OCI-LY3 (cell line): ENCODE data around the gene CRABP1.

Experiments used
- H2AFZ ChIP-seq: fragments of 200-600, 300-600 bp; shearing (Covaris generic); 2 replicates; pipeline ENCODE4 v1.6.0; 2014; ENCODE audit warnings: antibody characterized with exemption, low read depth, low read length
- H3K27ac ChIP-seq: fragments of 200-600, 300-600 bp; sonication (generic); 2 replicates; pipeline ENCODE4 v1.5.1; 2014; ENCODE audit warnings: mild to moderate bottlenecking, low read length, moderate library complexity, mixed read lengths
- H3K27me3 ChIP-seq: fragments of 200-600, 300-600 bp; sonication (generic); 2 replicates; pipeline ENCODE4 v1.6.1; 2014; ENCODE audit warnings: low read depth, low read length, mixed read lengths
- H3K36me3 ChIP-seq: fragments of 200-600, 300-600 bp; sonication (generic); replicated peaks from 2 replicates; pipeline ENCODE3; 2014; ENCODE audit warnings: low read depth, low read length, mixed read lengths
- H3K4me1 ChIP-seq: fragments of 300-600, 200-600 bp; sonication (generic); 2 replicates; pipeline ENCODE4 v1.6.1; 2014; ENCODE audit warnings: low read length, mixed read lengths
- H3K4me2 ChIP-seq: fragments of 200-600, 300-600 bp; sonication (generic); 2 replicates; pipeline ENCODE4 v1.6.1; 2014; ENCODE audit warnings: low read length, mixed read lengths
- H3K4me3 ChIP-seq: fragments of 300-600, 200-600 bp; sonication (generic); 2 replicates; pipeline ENCODE4 v1.5.1; 2014; ENCODE audit warnings: antibody characterized with exemption, mild to moderate bottlenecking, low read length, moderate library complexity
- H3K79me2 ChIP-seq: fragments of 300-600, 200-600 bp; shearing (Covaris generic); 2 replicates; pipeline ENCODE4 v1.6.1; 2014; ENCODE audit warnings: mild to moderate bottlenecking, low read length, mixed read lengths
- H3K9ac ChIP-seq: fragments of 300-600, 200-600 bp; shearing (Covaris generic); 2 replicates; pipeline ENCODE4 v1.6.0; 2014; ENCODE audit warnings: mild to moderate bottlenecking, low read length, moderate library complexity
- H3K9me3 ChIP-seq: fragments of 200-600, 300-600 bp; shearing (Covaris generic); 2 replicates; pipeline ENCODE4 v1.6.1; 2014; ENCODE audit warnings: low read length, mixed read lengths; ENCODE audit not compliant: insufficient read depth
- H4K20me1 ChIP-seq: fragments of 200-600, 300-600 bp; sonication (generic); 2 replicates; pipeline ENCODE4 v1.6.1; 2016; ENCODE audit warnings: low read length, mixed read lengths; ENCODE audit not compliant: insufficient read depth
- CTCF ChIP-seq: fragments of 200-600, 300-600 bp; sonication (generic); IDR thresholded peaks from 2 replicates; pipeline ENCODE4 v1.5.1; 2014; ENCODE audit warnings: antibody characterized with exemption, low read length, low read depth
- EZH2phosphoT487 ChIP-seq: fragments of 200-600 bp; shearing (Covaris generic); IDR thresholded peaks from 2 replicates; pipeline ENCODE4 v1.6.1; 2018; ENCODE audit warnings: antibody characterized with exemption, mixed run types, low read depth

The CRABP1 gene

DNA sequence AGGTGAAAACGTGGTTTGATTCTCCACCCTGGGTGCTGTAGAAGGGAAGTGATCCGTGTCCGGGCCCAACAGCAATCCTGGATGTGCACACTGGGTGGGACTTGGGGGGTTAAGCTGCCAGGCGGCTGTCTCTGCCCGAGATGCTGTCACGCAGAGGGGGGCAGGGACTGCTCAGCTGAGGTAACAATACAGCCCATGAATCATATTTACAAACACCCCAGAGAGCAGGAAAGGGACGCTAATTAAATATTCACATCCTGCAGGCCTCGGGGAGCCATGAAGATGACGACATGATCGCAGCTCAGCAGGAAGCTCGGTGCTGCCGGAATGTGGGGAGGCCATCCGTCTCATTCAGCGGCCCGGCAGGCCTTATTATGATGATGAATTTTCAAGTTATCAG, 17.9 kb upstream of the CRABP1 start:
- no peak overlapping the region for H3K9ac ChIP-seq
- H2AFZ ChIP-seq = no peak overlapping the region
- H3K27ac ChIP-seq = no peak overlapping the region

DNA sequence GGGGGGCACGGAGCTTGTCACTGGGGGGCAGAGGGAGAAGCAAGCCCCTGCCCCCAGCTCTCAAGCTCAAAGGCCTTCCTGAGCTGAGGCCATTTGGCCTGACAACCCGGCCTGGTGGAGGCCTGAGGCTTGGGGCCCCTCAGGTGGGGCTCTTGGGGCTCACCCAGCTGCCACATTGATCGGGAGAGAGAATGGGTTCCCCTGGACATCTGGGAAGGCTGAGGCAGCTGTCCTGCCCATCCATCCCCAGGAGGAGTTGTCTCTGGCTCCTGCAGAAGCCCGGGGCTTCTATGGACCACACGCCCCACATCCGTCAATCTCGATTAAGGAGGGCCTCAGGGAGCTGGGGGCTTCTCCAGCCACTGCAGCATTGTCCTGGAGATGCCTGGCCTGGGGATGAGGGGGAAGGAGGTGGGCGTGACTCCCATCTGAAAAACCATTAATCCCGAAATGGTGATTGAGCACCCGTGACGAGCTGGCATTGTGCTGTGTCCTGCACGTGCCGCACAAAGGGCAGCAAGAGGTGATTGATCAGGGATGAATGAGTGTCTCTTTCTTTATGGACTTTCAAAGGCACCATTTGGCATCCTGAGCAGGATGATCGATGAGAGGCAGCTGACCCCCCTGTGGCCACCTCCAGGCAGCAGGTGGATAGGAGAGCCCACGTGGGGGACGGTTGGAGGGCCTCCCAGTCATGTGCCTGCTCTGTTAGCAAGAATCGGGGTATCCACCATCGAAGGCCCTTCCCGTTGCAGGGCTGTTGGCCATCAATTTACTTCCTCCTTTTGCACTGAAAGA, 17.2 kb upstream of the CRABP1 start:
- Histone ChIP-seq H3K4me2 (no peak overlapping the region), H3K79me2 (no peaks in the 10 kb centered on the region), H3K27ac (no peak overlapping the region), H3K4me1 (peaks cover 4% of the 10 kb centered on the region; the same call in 1 of the 2 replicates), H3K4me3 (no peak overlapping the region), H3K9ac (no peak overlapping the region), H3K9me3 (no peaks in the 10 kb centered on the region), H3K27me3 (no peaks in the 10 kb centered on the region), H2AFZ (no peak overlapping the region), H4K20me1 (no peaks in the 10 kb centered on the region), H3K36me3 (no peaks in the 10 kb centered on the region)
- TF ChIP-seq CTCF = no peak
- TF ChIP-seq EZH2phosphoT487 = no peak

More for the DNA sequence above, 17.9 kb upstream of the CRABP1 start:
- TF ChIP-seq EZH2phosphoT487 (no peak), CTCF (no peak)
- no peaks in the 10 kb centered on the region for H3K79me2 ChIP-seq
- H3K27me3 ChIP-seq = no peaks in the 10 kb centered on the region
- H3K4me3 ChIP-seq = no peak overlapping the region
- no peaks in the 10 kb centered on the region for H3K36me3 ChIP-seq
- H3K4me1 ChIP-seq = peaks cover 5% of the 10 kb centered on the region
- no peaks in the 10 kb centered on the region for H4K20me1 ChIP-seq
- H3K9me3 ChIP-seq = no peaks in the 10 kb centered on the region
- H3K4me2 ChIP-seq = no peak overlapping the region

DNA sequence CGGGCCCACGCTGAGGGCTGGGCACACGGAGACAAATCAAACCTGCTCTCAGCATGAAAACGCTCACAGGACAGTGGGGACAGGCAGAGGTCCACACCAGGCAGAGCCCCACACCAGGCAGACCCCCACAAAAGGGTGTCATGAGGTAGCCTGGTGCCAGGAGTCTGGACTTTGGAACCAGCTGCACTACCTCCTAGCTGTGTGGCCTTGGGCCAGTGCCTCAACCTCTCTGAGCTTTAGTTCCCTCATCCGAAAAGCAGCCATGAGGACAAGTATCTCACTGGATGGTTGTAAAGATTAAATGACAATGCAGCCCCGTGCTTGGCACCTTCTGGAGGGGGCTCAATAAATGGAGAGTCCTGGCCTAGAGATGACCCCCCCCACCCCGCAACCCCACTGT, 16.5 kb upstream of the CRABP1 start:
- no peaks in the 10 kb centered on the region for H3K36me3 ChIP-seq
- H3K9me3 ChIP-seq = no peaks in the 10 kb centered on the region
- no peaks in the 10 kb centered on the region for H4K20me1 ChIP-seq
- no peaks in the 10 kb centered on the region for H3K27me3 ChIP-seq
- no peak for TF ChIP-seq CTCF
- no peak for TF ChIP-seq EZH2phosphoT487
- H3K4me3 ChIP-seq = no peak overlapping the region
- no peak overlapping the region for H3K27ac ChIP-seq
- peaks cover 4% of the 10 kb centered on the region; the same call in 1 of the 2 replicates for H3K4me1 ChIP-seq
- H3K9ac ChIP-seq = no peak overlapping the region
- H3K4me2 ChIP-seq = no peak overlapping the region
- H3K79me2 ChIP-seq = no peaks in the 10 kb centered on the region
- no peak overlapping the region for H2AFZ ChIP-seq

DNA sequence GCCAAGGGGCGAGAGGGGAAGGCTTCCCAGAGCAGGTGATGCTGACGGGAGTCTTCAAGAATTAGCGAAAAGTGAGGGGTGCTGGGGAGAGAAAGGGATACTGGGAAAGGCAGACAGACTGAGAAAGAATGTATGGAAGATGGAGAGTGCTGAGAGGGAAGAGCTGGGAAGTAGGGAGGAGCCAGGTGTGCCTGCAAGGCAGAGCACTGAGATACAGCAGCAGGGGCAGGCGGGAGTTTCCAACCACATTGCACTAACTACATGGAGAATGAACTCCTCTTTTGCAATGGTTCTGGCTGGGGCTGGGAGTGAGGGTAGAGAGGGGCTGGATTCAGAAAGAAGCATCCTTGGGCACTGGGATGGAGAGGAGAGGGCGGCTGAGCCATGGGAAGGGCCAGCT, 16.0 kb upstream of the CRABP1 start:
- Histone ChIP-seq H3K79me2 (no peaks in the 10 kb centered on the region), H2AFZ (no peak overlapping the region), H4K20me1 (no peaks in the 10 kb centered on the region), H3K27me3 (no peaks in the 10 kb centered on the region), H3K9ac (no peak overlapping the region), H3K4me3 (no peak overlapping the region), H3K9me3 (no peaks in the 10 kb centered on the region), H3K4me1 (peaks cover 4% of the 10 kb centered on the region; the same call in 1 of the 2 replicates), H3K36me3 (no peaks in the 10 kb centered on the region), H3K4me2 (no peak overlapping the region), H3K27ac (no peak overlapping the region)
- TF ChIP-seq EZH2phosphoT487 = no peak
- no peak for TF ChIP-seq CTCF
